LNCAP (cell line): Measurements from ENCODE around the gene NPNT.

ENCODE experiments used
- TF ChIP-seq, protein P1 (sequence below): fragments of 450-650 bp; IDR thresholded peaks from 2 replicates; pipeline ENCODE4 v1.5.1; 2017; ENCODE audit warnings: mild to moderate bottlenecking

Gene NPNT

DNA sequence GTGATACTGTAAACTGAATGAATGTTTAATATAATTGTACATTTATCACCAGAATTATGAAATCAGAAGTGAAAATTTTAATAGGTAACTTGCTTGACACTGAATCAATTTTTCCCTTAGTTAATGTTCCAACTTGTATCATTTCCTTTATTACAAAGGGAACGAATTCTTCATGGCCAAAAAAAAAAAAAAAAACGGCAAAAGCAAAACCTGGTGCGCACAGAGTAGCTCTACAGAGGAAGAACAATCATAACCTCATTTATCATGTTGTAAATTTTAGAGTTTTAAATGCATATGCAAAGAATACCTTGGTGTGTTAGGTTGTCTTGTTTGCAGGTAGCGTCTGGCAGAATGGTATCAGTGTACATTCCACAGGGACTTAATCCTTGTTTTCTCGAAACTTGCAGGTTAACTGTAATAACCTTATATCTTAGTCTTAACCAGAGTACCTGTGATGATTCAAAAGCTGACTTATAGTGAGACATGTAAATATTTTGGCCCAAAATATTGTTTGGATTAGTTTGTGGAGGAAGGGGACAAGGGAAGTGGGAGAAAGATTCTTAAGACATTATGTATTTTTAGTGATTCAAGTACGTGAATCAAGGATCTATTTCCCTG lies 70.0 kb downstream of the NPNT start:
- TF ChIP-seq, protein P1, sequence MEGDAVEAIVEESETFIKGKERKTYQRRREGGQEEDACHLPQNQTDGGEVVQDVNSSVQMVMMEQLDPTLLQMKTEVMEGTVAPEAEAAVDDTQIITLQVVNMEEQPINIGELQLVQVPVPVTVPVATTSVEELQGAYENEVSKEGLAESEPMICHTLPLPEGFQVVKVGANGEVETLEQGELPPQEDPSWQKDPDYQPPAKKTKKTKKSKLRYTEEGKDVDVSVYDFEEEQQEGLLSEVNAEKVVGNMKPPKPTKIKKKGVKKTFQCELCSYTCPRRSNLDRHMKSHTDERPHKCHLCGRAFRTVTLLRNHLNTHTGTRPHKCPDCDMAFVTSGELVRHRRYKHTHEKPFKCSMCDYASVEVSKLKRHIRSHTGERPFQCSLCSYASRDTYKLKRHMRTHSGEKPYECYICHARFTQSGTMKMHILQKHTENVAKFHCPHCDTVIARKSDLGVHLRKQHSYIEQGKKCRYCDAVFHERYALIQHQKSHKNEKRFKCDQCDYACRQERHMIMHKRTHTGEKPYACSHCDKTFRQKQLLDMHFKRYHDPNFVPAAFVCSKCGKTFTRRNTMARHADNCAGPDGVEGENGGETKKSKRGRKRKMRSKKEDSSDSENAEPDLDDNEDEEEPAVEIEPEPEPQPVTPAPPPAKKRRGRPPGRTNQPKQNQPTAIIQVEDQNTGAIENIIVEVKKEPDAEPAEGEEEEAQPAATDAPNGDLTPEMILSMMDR: no peak

DNA sequence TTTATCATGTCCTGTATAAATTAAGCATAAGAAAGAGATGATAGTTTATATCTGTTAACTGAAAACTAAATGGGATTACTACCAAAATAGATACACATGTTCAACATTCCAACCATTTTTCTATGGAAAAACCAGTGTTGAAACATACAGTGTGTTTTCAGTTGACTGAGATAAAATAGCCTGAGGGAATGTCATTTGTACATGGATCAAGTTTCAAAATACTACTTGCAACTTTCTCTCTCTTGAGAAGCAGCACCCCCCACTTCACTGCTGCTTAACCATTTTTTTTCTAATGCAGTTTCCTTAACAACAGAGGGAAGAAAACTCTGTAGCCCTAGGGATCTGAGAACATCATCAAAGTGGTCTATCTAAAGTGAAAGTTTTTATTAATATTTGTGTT lies 70.8 kb downstream of the NPNT start:
- TF ChIP-seq, protein P1: no peak

DNA sequence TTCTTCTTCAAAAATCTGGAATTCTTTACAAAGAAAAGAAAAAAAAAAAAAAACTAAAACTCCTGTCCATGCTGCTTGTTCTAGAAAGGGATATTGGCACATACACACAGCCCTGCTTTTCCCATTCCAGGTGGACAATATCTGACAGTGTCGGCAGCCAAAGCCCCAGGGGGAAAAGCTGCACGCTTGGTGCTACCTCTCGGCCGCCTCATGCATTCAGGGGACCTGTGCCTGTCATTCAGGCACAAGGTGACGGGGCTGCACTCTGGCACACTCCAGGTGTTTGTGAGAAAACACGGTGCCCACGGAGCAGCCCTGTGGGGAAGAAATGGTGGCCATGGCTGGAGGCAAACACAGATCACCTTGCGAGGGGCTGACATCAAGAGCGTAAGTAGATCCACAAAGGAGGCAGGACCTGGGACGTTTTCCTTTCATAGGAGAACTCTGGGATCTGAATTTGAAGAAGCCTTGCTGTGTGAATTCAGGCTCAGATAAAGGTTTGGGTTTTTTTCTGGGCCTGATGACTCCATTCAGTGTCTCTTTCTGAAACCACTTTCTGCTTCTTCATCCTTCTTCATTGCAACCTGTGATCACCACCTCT lies 71.9 kb downstream of the NPNT start:
- TF ChIP-seq, protein P1: no peak

DNA sequence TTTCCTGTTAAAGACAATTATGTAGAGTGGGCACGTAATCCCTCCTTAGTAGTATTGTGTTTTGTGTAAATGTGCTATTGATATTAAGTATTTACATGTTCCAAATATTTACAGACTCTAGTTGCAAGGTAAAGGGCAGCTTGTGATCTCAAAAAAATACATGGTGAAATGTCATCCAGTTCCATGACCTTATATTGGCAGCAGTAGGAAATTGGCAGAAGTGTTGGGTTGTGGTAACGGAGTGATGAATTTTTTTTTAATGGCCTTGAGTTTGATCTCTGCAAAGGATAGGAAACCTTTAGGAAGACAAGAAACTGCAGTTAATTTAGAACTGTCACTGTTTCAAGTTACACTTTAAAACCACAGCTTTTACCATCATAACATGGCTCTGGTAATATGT lies 74.3 kb downstream of the NPNT start:
- TF ChIP-seq, protein P1: no peak

DNA sequence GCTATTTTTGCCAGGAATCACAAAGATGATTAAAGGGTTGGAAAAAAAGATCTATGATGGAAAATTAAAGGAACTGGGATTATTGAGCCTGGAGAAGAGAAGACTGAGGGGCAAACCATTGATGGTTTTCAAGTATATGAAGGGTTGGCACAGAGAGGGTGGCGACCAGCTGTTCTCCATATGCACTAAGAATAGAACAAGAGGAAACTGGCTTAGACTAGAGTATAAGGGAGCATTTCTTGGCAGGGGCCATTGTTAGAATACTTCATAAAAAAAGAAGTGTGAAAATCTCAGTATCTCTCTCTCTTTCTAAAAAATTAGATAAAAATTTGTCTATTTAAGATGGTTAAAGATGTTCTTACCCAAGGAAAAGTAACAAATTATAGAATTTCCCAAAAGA lies 75.1 kb downstream of the NPNT start:
- TF ChIP-seq, protein P1: no peak

DNA sequence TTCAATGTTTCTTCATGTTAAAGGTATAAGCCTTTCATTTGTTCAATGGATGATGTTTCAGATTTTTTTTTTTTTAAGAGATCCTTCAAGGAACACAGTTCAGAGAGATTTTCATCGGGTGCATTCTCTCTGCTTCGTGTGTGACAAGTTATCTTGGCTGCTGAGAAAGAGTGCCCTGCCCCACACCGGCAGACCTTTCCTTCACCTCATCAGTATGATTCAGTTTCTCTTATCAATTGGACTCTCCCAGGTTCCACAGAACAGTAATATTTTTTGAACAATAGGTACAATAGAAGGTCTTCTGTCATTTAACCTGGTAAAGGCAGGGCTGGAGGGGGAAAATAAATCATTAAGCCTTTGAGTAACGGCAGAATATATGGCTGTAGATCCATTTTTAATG lies 75.8 kb downstream of the NPNT start:
- TF ChIP-seq, protein P1: no peak

DNA sequence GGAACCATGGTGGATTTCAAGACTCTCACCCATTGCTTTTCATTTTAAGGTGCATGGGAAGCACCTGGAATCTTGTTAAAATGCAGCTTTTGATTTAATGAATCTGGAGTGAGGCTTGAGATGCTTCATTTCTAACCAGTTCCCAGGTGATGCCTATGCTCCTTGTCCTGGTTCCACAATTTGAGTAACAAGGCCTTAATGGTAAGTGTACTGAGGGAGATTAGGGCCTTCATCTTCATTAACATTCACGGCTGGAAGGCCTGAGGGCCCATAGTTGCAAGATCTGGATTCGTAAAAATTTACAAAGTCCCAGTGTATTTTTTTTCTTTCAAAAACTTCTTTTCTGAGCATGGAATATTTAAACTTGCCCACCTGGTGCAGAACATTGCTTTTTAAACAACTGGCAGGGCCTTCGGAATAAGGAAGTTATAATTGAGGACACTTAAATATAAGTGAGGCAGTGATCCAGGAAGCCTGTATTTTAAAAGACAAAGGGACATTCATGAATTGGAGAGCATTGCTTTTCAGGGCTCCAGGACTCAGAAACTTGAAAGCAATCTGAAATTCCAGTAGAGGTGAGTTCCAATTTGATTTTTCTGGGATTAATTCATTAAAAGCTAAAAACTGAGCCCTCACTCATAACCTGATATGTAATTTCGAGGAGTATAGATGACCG lies 77.8 kb downstream of the NPNT start:
- TF ChIP-seq, protein P1: no peak
